WTC11 (cell line): ENCODE data around the gene C9orf50. TPM values are rescaled to one million over a fixed set of nuclear protein-coding genes. Genes with fewer than 3 reads are reported as not detected.

Source experiments
- ATAC-seq: fragments of 200-7000 bp; cut with Tn5 transposase; 2 replicates; pipeline ENCODE4 v1.10.0; 2021; ENCODE audit warnings: mild to moderate bottlenecking, moderate library complexity
- CTCF ChIA-PET: fragments of 300-600 bp; sonication (Branson Sonifier 250); formaldehyde crosslinking; loops from one replicate; lab custom pipeline; 2021; ENCODE audit warnings: antibody characterized with exemption; lab: Charles Lee
- POLR2A ChIA-PET: fragments of 350-600 bp; sonication (Branson Sonifier 250); formaldehyde crosslinking; loops from one replicate; lab custom pipeline; 2021; ENCODE audit warnings: antibody characterized with exemption; lab: Charles Lee
- DNase-seq: peaks from one replicate; pipeline ENCODE4 v3.0.0; 2021; ENCODE audit warnings: low spot score
- H3K27ac Mint-ChIP-seq: 2 replicates; pipeline ENCODE4 v1.8.0; 2021; ENCODE audit warnings: mixed read lengths
- H3K27me3 Mint-ChIP-seq: 2 replicates; pipeline ENCODE4 v1.8.0; 2021; ENCODE audit warnings: low read depth, mild to moderate bottlenecking, moderate library complexity, mixed read lengths
- H3K36me3 Mint-ChIP-seq: 2 replicates; pipeline ENCODE4 v1.8.0; 2021; ENCODE audit warnings: mixed read lengths
- H3K4me1 Mint-ChIP-seq: 2 replicates; pipeline ENCODE4 v1.8.0; 2022; ENCODE audit warnings: mixed read lengths
- H3K4me3 Mint-ChIP-seq: 2 replicates; pipeline ENCODE4 v1.8.0; 2021; ENCODE audit warnings: mild to moderate bottlenecking, moderate library complexity, mixed read lengths
- H3K9me3 Mint-ChIP-seq: 2 replicates; pipeline ENCODE4 v1.8.0; 2021; ENCODE audit warnings: mixed read lengths
- CBFB ChIP-seq: sonication (generic); formaldehyde crosslinking; IDR thresholded peaks from 2 replicates; pipeline ENCODE4 v1.8.1; 2022; ENCODE audit warnings: mild to moderate bottlenecking, low read depth, missing genetic modification reagents
- CTCF ChIP-seq: fragments of 200-600 bp; IDR thresholded peaks from 2 replicates; pipeline ENCODE4 v1.8.0; 2022; ENCODE audit warnings: antibody characterized with exemption
- FOXK1 ChIP-seq: sonication (generic); formaldehyde crosslinking; IDR thresholded peaks from 2 replicates; pipeline ENCODE4 v1.8.0; 2022; ENCODE audit warnings: mild to moderate bottlenecking, moderate library complexity, missing genetic modification reagents
- GTF2I ChIP-seq: fragments of 250-450 bp; sonication (Bioruptor Pico); conservative IDR thresholded peaks from 2 replicates; pipeline ENCODE4 v1.4.0; 2021; ENCODE audit warnings: mild to moderate bottlenecking
- NFYB ChIP-seq: sonication (generic); formaldehyde crosslinking; conservative IDR thresholded peaks from 2 replicates; pipeline ENCODE4 v1.8.0; 2022; ENCODE audit warnings: low read depth, missing genetic modification reagents
- PRDM15 ChIP-seq: sonication (generic); formaldehyde crosslinking; IDR thresholded peaks from 2 replicates; pipeline ENCODE4 v1.8.0; 2022; ENCODE audit warnings: missing genetic modification reagents
- PRRX2 ChIP-seq: fragments of 250-450 bp; sonication (Bioruptor Pico); IDR thresholded peaks from 2 replicates; pipeline ENCODE4 v1.8.0; 2021; ENCODE audit warnings: mild to moderate bottlenecking
- SMAD4 ChIP-seq: sonication (generic); formaldehyde crosslinking; IDR thresholded peaks from 2 replicates; pipeline ENCODE4 v1.8.0; 2022; ENCODE audit warnings: mild to moderate bottlenecking, missing genetic modification reagents
- TCF7 ChIP-seq: sonication (generic); formaldehyde crosslinking; IDR thresholded peaks from 2 replicates; pipeline ENCODE4 v1.8.0; 2022; ENCODE audit warnings: mild to moderate bottlenecking, low read depth, missing genetic modification reagents, moderate library complexity
- TEAD4 ChIP-seq: sonication (generic); formaldehyde crosslinking; IDR thresholded peaks from 2 replicates; pipeline ENCODE4 v1.8.0; 2022; ENCODE audit warnings: mild to moderate bottlenecking, missing genetic modification reagents
- USF2 ChIP-seq: sonication (generic); formaldehyde crosslinking; IDR thresholded peaks from 2 replicates; pipeline ENCODE4 v1.8.1; 2023; ENCODE audit warnings: mild to moderate bottlenecking, missing genetic modification reagents, moderate library complexity
- ZBTB21 ChIP-seq: sonication (generic); formaldehyde crosslinking; IDR thresholded peaks from 2 replicates; pipeline ENCODE4 v1.8.1; 2023; ENCODE audit warnings: mild to moderate bottlenecking, missing genetic modification reagents, borderline replicate concordance
- ZBTB43 ChIP-seq: sonication (generic); formaldehyde crosslinking; IDR thresholded peaks from 2 replicates; pipeline ENCODE4 v1.8.1; 2023; ENCODE audit warnings: mild to moderate bottlenecking, missing genetic modification reagents
- ZNF138 ChIP-seq: sonication (generic); formaldehyde crosslinking; conservative IDR thresholded peaks from 2 replicates; pipeline ENCODE4 v1.8.1; 2022; ENCODE audit warnings: mild to moderate bottlenecking, moderate library complexity, missing genetic modification reagents
- ZNF263 ChIP-seq: sonication (generic); formaldehyde crosslinking; IDR thresholded peaks from 2 replicates; pipeline ENCODE4 v1.8.1; 2022; ENCODE audit warnings: low read depth, mild to moderate bottlenecking, moderate library complexity, missing genetic modification reagents
- ZNF423 ChIP-seq: fragments of 250-450 bp; sonication (Bioruptor Pico); IDR thresholded peaks from 2 replicates; pipeline ENCODE4 v2.1.2; 2022; ENCODE audit warnings: mild to moderate bottlenecking, moderate library complexity
- total RNA-seq: library from RNA; stranded (reverse); gene quantifications from 3 replicates; pipeline ENCODE4 v1.2.3, GENCODE V29; 2021
- TF ChIP-seq, protein P1 (sequence below): fragments of 250-450 bp; sonication (Bioruptor Pico); IDR thresholded peaks from 2 replicates; pipeline ENCODE4 v1.9.0; 2021; ENCODE audit warnings: moderate library complexity, mild to moderate bottlenecking, inconsistent platforms, borderline replicate concordance
- TF ChIP-seq, protein P2 (sequence below): fragments of 250-450 bp; sonication (Bioruptor Pico); IDR thresholded peaks from 2 replicates; pipeline ENCODE4 v2.1.2; 2022; ENCODE audit warnings: mild to moderate bottlenecking, moderate library complexity
- TF ChIP-seq, protein P3 (sequence below): fragments of 250-450 bp; sonication (Bioruptor Pico); IDR thresholded peaks from 2 replicates; pipeline ENCODE4 v1.8.0; 2021; ENCODE audit warnings: mild to moderate bottlenecking
- TF ChIP-seq, protein P4 (sequence below): sonication (generic); formaldehyde crosslinking; conservative IDR thresholded peaks from 2 replicates; pipeline ENCODE4 v1.8.1; 2022; ENCODE audit warnings: mild to moderate bottlenecking, missing genetic modification reagents

C9orf50 gene
- total RNA-seq, 1 experiment from 2014 or later, result 0.11 TPM

DNA sequence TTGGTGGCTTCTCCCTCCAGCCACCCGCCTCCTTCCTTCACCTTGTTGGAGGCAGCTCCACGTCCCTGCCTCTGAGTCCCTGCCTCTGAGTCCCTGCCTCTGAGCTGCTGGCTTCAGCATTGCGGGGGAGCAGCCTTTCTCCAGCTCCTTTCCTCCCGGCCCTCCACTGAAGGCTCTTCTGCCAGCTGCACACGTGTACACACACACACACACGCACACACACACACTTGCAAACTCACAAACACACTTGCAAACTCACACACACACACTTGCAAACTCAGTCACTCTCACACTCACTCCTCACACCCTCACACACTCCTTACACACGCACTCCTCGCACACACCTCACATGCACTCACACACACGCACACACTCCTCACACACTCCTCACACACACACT is 45.1 kb downstream of the C9orf50 start:
- DNase-seq (no peak), ATAC-seq (no peak)
- TF ChIP-seq ZNF138 (CRISPR knock-in tag) (no peak), ZBTB43 (CRISPR knock-in tag) (0 out of 2 replicates have a peak, but pooled peaks have one; percentile 39)
- H3K36me3 Mint-ChIP-seq, result peaks cover 6% of the 10 kb centered on the region
- no peak overlapping the region for H3K4me3 Mint-ChIP-seq
- H3K9me3 Mint-ChIP-seq, result peaks cover 7% of the 10 kb centered on the region
- ChIA-PET POLR2A (interaction anchor here (0.5 kb wide), 1 partner anchor 717 kb away, joined by 3 read pairs; no protein-coding TSS in a partner anchor), CTCF (interaction anchor here (0.7 to 1.1 kb wide), 3 partner anchors 11 to 27 kb away, joined by 3 read pairs; no protein-coding TSS in a partner anchor)
- peaks cover 4% of the 10 kb centered on the region for H3K4me1 Mint-ChIP-seq
- peak overlapping the region; percentile 49 for H3K27ac Mint-ChIP-seq
- H3K27me3 Mint-ChIP-seq, result peaks cover 11% of the 10 kb centered on the region

- H3K27ac Mint-ChIP-seq, result no peak overlapping the region
- POLR2A ChIA-PET, result interaction anchor here (0.5 kb wide), 1 partner anchor 716 kb away, joined by 3 read pairs; no protein-coding TSS in a partner anchor
- H3K27me3 Mint-ChIP-seq, result peaks cover 13% of the 10 kb centered on the region
- H3K36me3 Mint-ChIP-seq, result peaks cover 6% of the 10 kb centered on the region
- H3K9me3 Mint-ChIP-seq, result peaks cover 7% of the 10 kb centered on the region
- CTCF ChIA-PET, result interaction anchor here (0.7 to 1.1 kb wide), 3 partner anchors 12 to 26 kb away, joined by 3 read pairs; no protein-coding TSS in a partner anchor
- H3K4me3 Mint-ChIP-seq, result no peak overlapping the region
- ATAC-seq, result no peak
- peaks cover 10% of the 10 kb centered on the region for H3K4me1 Mint-ChIP-seq
- TF ChIP-seq GTF2I (CRISPR knock-in tag) (no peak), TCF7 (no peak), ZBTB21 (CRISPR knock-in tag) (no peak), FOXK1 (CRISPR knock-in tag) (no peak)
- no peak for DNase-seq
Observed at GRCh38 chr9:129574911-129575585, 45.9 kb downstream of the C9orf50 start.

GRCh38 chr9:129573977-129574376 is 46.9 kb downstream of the C9orf50 start:
- Mint-ChIP-seq H3K9me3 (peaks cover 7% of the 10 kb centered on the region), H3K27ac (no peak overlapping the region), H3K4me3 (no peak overlapping the region), H3K36me3 (peaks cover 6% of the 10 kb centered on the region), H3K4me1 (peaks cover 18% of the 10 kb centered on the region), H3K27me3 (peaks cover 14% of the 10 kb centered on the region)
- ChIA-PET POLR2A (no interaction called here), CTCF (no interaction called here)
- DNase-seq (no peak), ATAC-seq (no peak)
- TF ChIP-seq NFYB (CRISPR knock-in tag), result no peak
- no peak for TF ChIP-seq ZNF263 (CRISPR knock-in tag)
- no peak for TF ChIP-seq PRRX2 (CRISPR knock-in tag)
- TF ChIP-seq ZNF138 (CRISPR knock-in tag), result no peak
- TF ChIP-seq CBFB (CRISPR knock-in tag), result no peak
- TF ChIP-seq, protein P1, sequence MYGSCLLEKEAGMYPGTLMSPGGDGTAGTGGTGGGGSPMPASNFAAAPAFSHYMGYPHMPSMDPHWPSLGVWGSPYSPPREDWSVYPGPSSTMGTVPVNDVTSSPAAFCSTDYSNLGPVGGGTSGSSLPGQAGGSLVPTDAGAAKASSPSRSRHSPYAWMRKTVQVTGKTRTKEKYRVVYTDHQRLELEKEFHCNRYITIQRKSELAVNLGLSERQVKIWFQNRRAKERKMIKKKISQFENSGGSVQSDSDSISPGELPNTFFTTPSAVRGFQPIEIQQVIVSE (CRISPR knock-in tag), result no peak
- TF ChIP-seq USF2, result no peak
- no peak for TF ChIP-seq SMAD4 (CRISPR knock-in tag)
- TF ChIP-seq, protein P2, sequence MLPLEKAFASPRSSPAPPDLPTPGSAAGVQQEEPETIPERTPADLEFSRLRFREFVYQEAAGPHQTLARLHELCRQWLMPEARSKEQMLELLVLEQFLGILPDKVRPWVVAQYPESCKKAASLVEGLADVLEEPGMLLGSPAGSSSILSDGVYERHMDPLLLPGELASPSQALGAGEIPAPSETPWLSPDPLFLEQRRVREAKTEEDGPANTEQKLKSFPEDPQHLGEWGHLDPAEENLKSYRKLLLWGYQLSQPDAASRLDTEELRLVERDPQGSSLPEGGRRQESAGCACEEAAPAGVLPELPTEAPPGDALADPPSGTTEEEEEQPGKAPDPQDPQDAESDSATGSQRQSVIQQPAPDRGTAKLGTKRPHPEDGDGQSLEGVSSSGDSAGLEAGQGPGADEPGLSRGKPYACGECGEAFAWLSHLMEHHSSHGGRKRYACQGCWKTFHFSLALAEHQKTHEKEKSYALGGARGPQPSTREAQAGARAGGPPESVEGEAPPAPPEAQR (CRISPR knock-in tag), result no peak
- no peak for TF ChIP-seq CTCF
- TF ChIP-seq, protein P3, sequence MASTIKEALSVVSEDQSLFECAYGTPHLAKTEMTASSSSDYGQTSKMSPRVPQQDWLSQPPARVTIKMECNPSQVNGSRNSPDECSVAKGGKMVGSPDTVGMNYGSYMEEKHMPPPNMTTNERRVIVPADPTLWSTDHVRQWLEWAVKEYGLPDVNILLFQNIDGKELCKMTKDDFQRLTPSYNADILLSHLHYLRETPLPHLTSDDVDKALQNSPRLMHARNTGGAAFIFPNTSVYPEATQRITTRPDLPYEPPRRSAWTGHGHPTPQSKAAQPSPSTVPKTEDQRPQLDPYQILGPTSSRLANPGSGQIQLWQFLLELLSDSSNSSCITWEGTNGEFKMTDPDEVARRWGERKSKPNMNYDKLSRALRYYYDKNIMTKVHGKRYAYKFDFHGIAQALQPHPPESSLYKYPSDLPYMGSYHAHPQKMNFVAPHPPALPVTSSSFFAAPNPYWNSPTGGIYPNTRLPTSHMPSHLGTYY (CRISPR knock-in tag), result no peak
- TF ChIP-seq ZNF423 (CRISPR knock-in tag), result no peak
- TF ChIP-seq TEAD4 (CRISPR knock-in tag), result no peak
- TF ChIP-seq, protein P4, sequence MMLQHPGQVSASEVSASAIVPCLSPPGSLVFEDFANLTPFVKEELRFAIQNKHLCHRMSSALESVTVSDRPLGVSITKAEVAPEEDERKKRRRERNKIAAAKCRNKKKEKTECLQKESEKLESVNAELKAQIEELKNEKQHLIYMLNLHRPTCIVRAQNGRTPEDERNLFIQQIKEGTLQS, result no peak
- no peak for TF ChIP-seq PRDM15 (CRISPR knock-in tag)
